Transverse colon (tissue), 4 donors: ENCODE measurements around the gene CLEC3B. TPM values are rescaled to one million over a fixed set of nuclear protein-coding genes. Genes with fewer than 3 reads are reported as not detected.

Experiments
- DNase-seq: peaks from one replicate; pipeline ENCODE4 v3.0.0-alpha.2; 2019
- H3K27ac ChIP-seq, 4 donors: fragments of 200-600 bp; sonication (generic); 2 replicates each; pipeline ENCODE4 v1.5.1; 2016 to 2018; ENCODE audit warnings: inconsistent platforms in 4 of 4
- H3K27me3 ChIP-seq: fragments of 200-600 bp; sonication (generic); 2 replicates; pipeline ENCODE4 v1.5.1; 2017; ENCODE audit warnings: inconsistent platforms
- H3K36me3 ChIP-seq, 4 donors: fragments of 200-600 bp; sonication (generic); 2 replicates each; pipeline ENCODE4 v1.5.1; 2017 to 2019; ENCODE audit warnings: inconsistent platforms in 4 of 4
- H3K4me1 ChIP-seq, 4 donors: fragments of 200-600 bp; sonication (generic); 2 replicates each; pipeline ENCODE4 v1.5.1; 2017 to 2020; ENCODE audit warnings: inconsistent platforms in 4 of 4
- H3K4me3 ChIP-seq, 4 donors: fragments of 200-600 bp; sonication (generic); 1 replicate in 1 of 4; 2 replicates in 3 of 4; pipeline versions ENCODE4 v1.5.1 to v1.6.1; 2017 to 2019; ENCODE audit warnings: inconsistent platforms in 4 of 4
- H3K9me3 ChIP-seq, 2 donors: fragments of 200-600 bp; sonication (generic); 2 replicates each; pipeline ENCODE4 v1.5.1; 2017 to 2019; ENCODE audit warnings: inconsistent platforms in 2 of 2
- CTCF ChIP-seq, 5 experiments: fragments of 200-600 bp in 3 of 5; fragments of 450-650 bp in 2 of 5; sonication (generic) in 3 of 5; IDR thresholded peaks; 1 replicate in 2 of 5; 2 replicates in 3 of 5; pipeline ENCODE4 v1.5.1; 2016 to 2017; ENCODE audit warnings: antibody characterized with exemption in 5 of 5, inconsistent platforms in 3 of 5, mild to moderate bottlenecking in 2 of 5, moderate library complexity in 1 of 5
- EP300 ChIP-seq: sonication (generic); formaldehyde crosslinking; IDR thresholded peaks from one replicate; pipeline ENCODE4 v1.6.1; 2017; ENCODE audit warnings: antibody characterized with exemption, low read depth
- POLR2A ChIP-seq: fragments of 450-650 bp; IDR thresholded peaks from one replicate; pipeline ENCODE4 v1.6.1; 2016; ENCODE audit warnings: antibody characterized with exemption, mild to moderate bottlenecking, moderate library complexity
- POLR2AphosphoS5 ChIP-seq, 3 donors: sonication (generic); formaldehyde crosslinking; IDR thresholded peaks; one replicate each; pipeline ENCODE4 v1.6.1; 2016; ENCODE audit warnings: antibody characterized with exemption in 3 of 3
- WGBS, 2 donors: methylation state at CpG; one replicate each; pipeline ENCODE4 v1.1.5; 2018; ENCODE audit warnings: low coverage in 1 of 2; 5-methylcytosine and 5-hydroxymethylcytosine counted together
- in situ Hi-C, 4 donors: fragments of 200-750 bp; cut with MboI; loops; one replicate each; pipeline versions ENCODE4 v1.15.0 to v1.15.1; 2017; ENCODE audit warnings: low sequenced_read_pairs in 3 of 4, low pct_ligation_motif_present in 1 of 4, low pct_unique_long_range_greater_than_20kb in 1 of 4
- intact Hi-C: fragments of 100-400 bp; cut with DNase I; formaldehyde crosslinking; loops from one replicate; pipeline ENCODE4 v1.15.1; 2023; ENCODE audit warnings: low total_unique reads
- total RNA-seq, 4 donors: library from RNA; depleted of rRNA; stranded (reverse); fragments of >200 nt; gene quantifications; one replicate each; pipeline ENCODE4 v1.1.0, GENCODE V29; 2016

Gene CLEC3B
- total RNA-seq, 4 donors from 2014 or later, result 6.0 to 70.7 (median 16.4) TPM

GRCh38 chr3:45017821-45018220 is 8.3 kb upstream of the CLEC3B start:
- H3K4me1 ChIP-seq, result peaks cover 0 to 5% (median under 1%) of the 10 kb centered on the region in 4 donors
- no peak for DNase-seq
- TF ChIP-seq CTCF (IDR thresholded peaks at IDR 0.05), result no peak
- TF ChIP-seq POLR2A, result no peak
- no peak for TF ChIP-seq POLR2AphosphoS5 (IDR thresholded peaks at IDR 0.05)
- TF ChIP-seq EP300, result no peak
- H3K27ac ChIP-seq, result no peak overlapping the region
- H3K27me3 ChIP-seq, result no peaks in the 10 kb centered on the region
- in situ Hi-C loops (no loop called here), intact Hi-C loops (no loop called here)
- H3K4me3 ChIP-seq, result no peak overlapping the region
- 74 to 83% methylated on average over 1 to 5 of the region's 5 CpGs for WGBS, 2 donors
- H3K9me3 ChIP-seq, result no peaks in the 10 kb centered on the region
- H3K36me3 ChIP-seq, result no peaks in the 10 kb centered on the region

GRCh38 chr3:45020534-45020933 is 5.6 kb upstream of the CLEC3B start:
- no peak overlapping the region for H3K27ac ChIP-seq
- no peaks in the 10 kb centered on the region for H3K36me3 ChIP-seq
- 77 to 91% methylated on average over 8 of the region's 8 CpGs for WGBS, 2 donors
- no peak overlapping the region for H3K4me3 ChIP-seq
- intact Hi-C loops (no loop called here), in situ Hi-C loops (no loop called here)
- no peaks in the 10 kb centered on the region for H3K9me3 ChIP-seq
- peaks cover under 1 to 13% (median 4%) of the 10 kb centered on the region in 4 donors for H3K4me1 ChIP-seq
- TF ChIP-seq POLR2A (no peak), POLR2AphosphoS5 (IDR thresholded peaks at IDR 0.05) (no peak), EP300 (no peak), CTCF (IDR thresholded peaks at IDR 0.05) (no peak)
- no peaks in the 10 kb centered on the region for H3K27me3 ChIP-seq
- no peak for DNase-seq

- in situ Hi-C loops, result no loop called here
- intact Hi-C loops, result no loop called here
- Histone ChIP-seq H3K9me3 (no peaks in the 10 kb centered on the region), H3K27me3 (no peaks in the 10 kb centered on the region), H3K36me3 (no peaks in the 10 kb centered on the region), H3K27ac (no peak overlapping the region), H3K4me1 (peaks cover 10 to 25% (median 14%) of the 10 kb centered on the region in 4 donors), H3K4me3 (no peak overlapping the region)
- TF ChIP-seq EP300, result no peak
- TF ChIP-seq POLR2A, result no peak
- TF ChIP-seq CTCF (IDR thresholded peaks at IDR 0.05), result no peak
- no peak for TF ChIP-seq POLR2AphosphoS5 (IDR thresholded peaks at IDR 0.05)
- WGBS, 2 donors, result 70 to 100% methylated on average over 2 to 12 of the region's 12 CpGs
- no peak for DNase-seq
These were observed 4.4 kb upstream of the CLEC3B start for GRCh38 chr3:45021524-45022297.

GRCh38 chr3:45023675-45024074 is 2.4 kb upstream of the CLEC3B start:
- DNase-seq, result no peak
- TF ChIP-seq CTCF (IDR thresholded peaks at IDR 0.05) (no peak), EP300 (no peak)
- in situ Hi-C loops (no loop called here), intact Hi-C loops (no loop called here)
- Histone ChIP-seq H3K27ac (no peak overlapping the region), H3K4me1 (peaks cover 10 to 34% (median 16%) of the 10 kb centered on the region in 4 donors), H3K36me3 (no peaks in the 10 kb centered on the region), H3K4me3 (no peak overlapping the region), H3K9me3 (no peaks in the 10 kb centered on the region), H3K27me3 (no peaks in the 10 kb centered on the region)
- 42 to 54% methylated on average over 2 to 3 of the region's 3 CpGs for WGBS, 2 donors
